Trophoblast cell (in vitro differentiated cells and primary cell): ENCODE measurements around the gene GPR37L1.

Experiments
- DNase-seq, 2 donors: peaks; one replicate each; pipeline ENCODE4 v3.0.0-alpha.2; 2016
- H2AFZ ChIP-seq: 2 replicates; pipeline ENCODE4 v1.6.1; 2013; ENCODE audit warnings: low read length, moderate library complexity, mild to moderate bottlenecking; ENCODE audit not compliant: insufficient read depth, poor library complexity
- H2AK5ac ChIP-seq: 2 replicates; pipeline ENCODE4 v1.6.1; 2013; ENCODE audit warnings: mild to moderate bottlenecking, low read length
- H2BK120ac ChIP-seq: 2 replicates; pipeline ENCODE4 v1.6.1; 2013; ENCODE audit warnings: low read length, mild to moderate bottlenecking, moderate library complexity; ENCODE audit not compliant: insufficient read depth, poor library complexity
- H2BK12ac ChIP-seq: 2 replicates; pipeline ENCODE4 v1.6.1; 2013; ENCODE audit warnings: mild to moderate bottlenecking, low read length, moderate library complexity
- H2BK5ac ChIP-seq: 2 replicates; pipeline ENCODE4 v1.6.1; 2013; ENCODE audit warnings: low read length, low read depth, moderate library complexity, mild to moderate bottlenecking; ENCODE audit not compliant: poor library complexity
- H3K14ac ChIP-seq: 2 replicates; pipeline ENCODE4 v1.6.1; 2013; ENCODE audit warnings: mild to moderate bottlenecking, low read length
- H3K18ac ChIP-seq: 2 replicates; pipeline ENCODE4 v1.6.1; 2013; ENCODE audit warnings: mild to moderate bottlenecking, low read length
- H3K23ac ChIP-seq: 2 replicates; pipeline ENCODE4 v1.6.1; 2013; ENCODE audit warnings: low read length
- H3K27ac ChIP-seq: 2 replicates; pipeline ENCODE4 v1.5.1; 2013; ENCODE audit warnings: low read depth, mild to moderate bottlenecking, inconsistent platforms, low read length, moderate library complexity
- H3K27me3 ChIP-seq: 2 replicates; pipeline ENCODE4 v1.6.1; 2013; ENCODE audit warnings: inconsistent platforms, mild to moderate bottlenecking, low read length, moderate library complexity; ENCODE audit not compliant: insufficient read depth
- H3K36me3 ChIP-seq, 2 experiments: 1 replicate in 1 of 2; 2 replicates in 1 of 2; pipeline ENCODE4 v1.6.1; 2013; ENCODE audit warnings: low read length in 2 of 2, mild to moderate bottlenecking in 2 of 2, moderate library complexity in 1 of 2; ENCODE audit not compliant: insufficient read depth in 2 of 2, control insufficient read depth in 1 of 2
- H3K4ac ChIP-seq: 2 replicates; pipeline ENCODE4 v1.6.1; 2013; ENCODE audit warnings: low read depth, mild to moderate bottlenecking, low read length, moderate library complexity
- H3K4me1 ChIP-seq, 2 experiments: 1 replicate in 1 of 2; 2 replicates in 1 of 2; pipeline ENCODE4 v1.6.1; 2013; ENCODE audit warnings: low read length in 2 of 2, mild to moderate bottlenecking in 2 of 2, moderate library complexity in 1 of 2; ENCODE audit not compliant: insufficient read depth in 2 of 2, control insufficient read depth in 1 of 2
- H3K4me2 ChIP-seq: 2 replicates; pipeline ENCODE4 v1.6.1; 2013; ENCODE audit warnings: inconsistent platforms, mild to moderate bottlenecking, low read length, moderate library complexity
- H3K4me3 ChIP-seq: 2 replicates; pipeline ENCODE4 v1.5.1; 2013; ENCODE audit warnings: mild to moderate bottlenecking, low read depth, low read length, inconsistent platforms
- H3K79me1 ChIP-seq: one replicate; pipeline ENCODE4 v1.6.1; 2013; ENCODE audit warnings: low read length
- H3K79me2 ChIP-seq: 2 replicates; pipeline ENCODE4 v1.6.1; 2013; ENCODE audit warnings: low read length, mild to moderate bottlenecking; ENCODE audit not compliant: control insufficient read depth, insufficient read depth, poor library complexity
- H3K9ac ChIP-seq: 2 replicates; pipeline ENCODE4 v1.6.1; 2013; ENCODE audit warnings: mild to moderate bottlenecking, low read length
- H3K9me3 ChIP-seq: 2 replicates; pipeline ENCODE4 v1.6.1; 2013; ENCODE audit warnings: low read depth, mild to moderate bottlenecking, control low read depth, inconsistent platforms, low read length; ENCODE audit not compliant: insufficient read depth
- H4K12ac ChIP-seq: 2 replicates; pipeline ENCODE4 v1.6.1; 2013; ENCODE audit warnings: low read depth, mild to moderate bottlenecking, low read length, moderate library complexity
- H4K8ac ChIP-seq: 2 replicates; pipeline ENCODE4 v1.6.1; 2013; ENCODE audit warnings: low read depth, mild to moderate bottlenecking, low read length, moderate library complexity
- H4K91ac ChIP-seq: one replicate; pipeline ENCODE4 v1.6.1; 2013; ENCODE audit warnings: low read depth, mild to moderate bottlenecking, low read length, moderate library complexity
- WGBS: extraction: QIAGEN DNeasy Blood & Tissue Kit; methylation state at CpG from one replicate; pipeline ENCODE4 v1.1.7; 2013; ENCODE audit warnings: missing lambda C conversion rate; ENCODE audit not compliant: insufficient read length, insufficient coverage; ENCODE audit errors: extremely low coverage; 5-methylcytosine and 5-hydroxymethylcytosine counted together

GPR37L1 gene

GRCh38 chr1:202160377-202160940, 37.7 kb downstream of the GPR37L1 start, which contains the start of gene PTPN7:
Gene PTPN7, minus strand, starts transcription at chr1:202160602. Its CDS starts 1,200 bp downstream, at chr1:202159402.
- Histone ChIP-seq H3K79me1 (no peaks in the 10 kb centered on the region), H4K91ac (no peak within 1 kb of the TSS), H3K27ac (no peak within 1 kb of the TSS), H2AK5ac (no peak within 1 kb of the TSS), H2BK12ac (no peak within 1 kb of the TSS), H3K18ac (no peak within 1 kb of the TSS), H3K9ac (no peak within 1 kb of the TSS), H3K9me3 (no peaks in the 10 kb centered on the region), H4K12ac (no peak within 1 kb of the TSS), H3K23ac (no peak within 1 kb of the TSS), H2BK5ac (no peak within 1 kb of the TSS), H4K8ac (no peak within 1 kb of the TSS), H3K4me1 (peaks cover 5 to 13% of the 10 kb centered on the region in 2 experiments), H3K4ac (no peak within 1 kb of the TSS), H3K79me2 (no peaks in the 10 kb centered on the region), H3K27me3 (no peaks in the 10 kb centered on the region), H3K14ac (no peak within 1 kb of the TSS), H3K4me3 (no peak within 1 kb of the TSS), H2AFZ (no peak within 1 kb of the TSS), H3K36me3 (no peaks in the 10 kb centered on the region), H2BK120ac (no peak within 1 kb of the TSS), H3K4me2 (no peak within 1 kb of the TSS)
- DNase-seq, result no peak
- no CpG with 5 or more reads among the region's 17 CpGs for WGBS

- Histone ChIP-seq H3K9ac (no peak overlapping the region), H4K12ac (no peak overlapping the region), H2AFZ (no peak overlapping the region), H3K79me1 (no peaks in the 10 kb centered on the region), H3K4me2 (no peak overlapping the region), H3K14ac (no peak overlapping the region), H2BK12ac (no peak overlapping the region), H3K23ac (no peak overlapping the region), H2BK5ac (no peak overlapping the region), H3K4me3 (no peak overlapping the region), H3K18ac (no peak overlapping the region), H3K36me3 (no peaks in the 10 kb centered on the region), H3K4ac (no peak overlapping the region), H4K8ac (no peak overlapping the region), H3K9me3 (no peaks in the 10 kb centered on the region), H3K79me2 (no peaks in the 10 kb centered on the region), H3K4me1 (peaks cover 5 to 15% of the 10 kb centered on the region in 2 experiments), H3K27ac (no peak overlapping the region), H2BK120ac (no peak overlapping the region), H3K27me3 (no peaks in the 10 kb centered on the region), H2AK5ac (no peak overlapping the region), H4K91ac (no peak overlapping the region)
- DNase-seq, result no peak
- 100% methylated on average over 4 of the region's 22 CpGs for WGBS
Observed at GRCh38 chr1:202161151-202162046, 38.7 kb downstream of the GPR37L1 start.

- H2BK5ac ChIP-seq, result no peak overlapping the region
- H3K79me1 ChIP-seq, result no peaks in the 10 kb centered on the region
- H3K9ac ChIP-seq, result no peak overlapping the region
- H3K27ac ChIP-seq, result no peak overlapping the region
- H3K4me1 ChIP-seq, result peaks cover 5 to 18% of the 10 kb centered on the region in 2 experiments
- H3K4ac ChIP-seq, result no peak overlapping the region
- H3K14ac ChIP-seq, result no peak overlapping the region
- DNase-seq, result no peak
- H3K4me2 ChIP-seq, result no peak overlapping the region
- H3K18ac ChIP-seq, result no peak overlapping the region
- H4K12ac ChIP-seq, result no peak overlapping the region
- no peak overlapping the region for H2AK5ac ChIP-seq
- no peak overlapping the region for H3K23ac ChIP-seq
- H4K91ac ChIP-seq, result no peak overlapping the region
- H3K27me3 ChIP-seq, result no peaks in the 10 kb centered on the region
- no peak overlapping the region for H2BK120ac ChIP-seq
- H3K4me3 ChIP-seq, result no peak overlapping the region
- H2AFZ ChIP-seq, result no peak overlapping the region
- H3K36me3 ChIP-seq, result no peaks in the 10 kb centered on the region
- H3K79me2 ChIP-seq, result no peaks in the 10 kb centered on the region
- H4K8ac ChIP-seq, result no peak overlapping the region
- no peak overlapping the region for H2BK12ac ChIP-seq
- H3K9me3 ChIP-seq, result no peaks in the 10 kb centered on the region
- WGBS, result no CpG with 5 or more reads among the region's 4 CpGs
Observed at GRCh38 chr1:202162047-202162417, 39.3 kb downstream of the GPR37L1 start.

GRCh38 chr1:202162418-202163280, 39.9 kb downstream of the GPR37L1 start:
- Histone ChIP-seq H4K12ac (no peak overlapping the region), H4K91ac (peak overlapping the region; percentile 7), H3K79me2 (no peaks in the 10 kb centered on the region), H3K4me1 (peaks cover 5 to 18% of the 10 kb centered on the region in 2 experiments), H2BK120ac (no peak overlapping the region), H3K4me2 (no peak overlapping the region), H2AFZ (no peak overlapping the region), H3K4ac (no peak overlapping the region), H3K27me3 (no peaks in the 10 kb centered on the region), H3K79me1 (no peaks in the 10 kb centered on the region), H4K8ac (no peak overlapping the region), H2BK5ac (no peak overlapping the region), H3K14ac (no peak overlapping the region), H3K23ac (no peak overlapping the region), H3K9ac (no peak overlapping the region), H2BK12ac (no peak overlapping the region), H3K9me3 (no peaks in the 10 kb centered on the region), H3K36me3 (no peaks in the 10 kb centered on the region), H2AK5ac (no peak overlapping the region), H3K27ac (no peak overlapping the region), H3K18ac (no peak overlapping the region), H3K4me3 (no peak overlapping the region)
- no CpG with 5 or more reads among the region's 15 CpGs for WGBS
- no peak for DNase-seq
